ENCODE results near the gene TEAD1. TPM values are rescaled to one million over a fixed set of nuclear protein-coding genes. Genes with fewer than 3 reads are reported as not detected.
A peak's percentile ranks its signal among the peaks of the same experiment; 100 is the strongest.

Gene TEAD1
- polyA plus RNA-seq, 2 donors, result 10.4 to 11.2 TPM

DNA sequence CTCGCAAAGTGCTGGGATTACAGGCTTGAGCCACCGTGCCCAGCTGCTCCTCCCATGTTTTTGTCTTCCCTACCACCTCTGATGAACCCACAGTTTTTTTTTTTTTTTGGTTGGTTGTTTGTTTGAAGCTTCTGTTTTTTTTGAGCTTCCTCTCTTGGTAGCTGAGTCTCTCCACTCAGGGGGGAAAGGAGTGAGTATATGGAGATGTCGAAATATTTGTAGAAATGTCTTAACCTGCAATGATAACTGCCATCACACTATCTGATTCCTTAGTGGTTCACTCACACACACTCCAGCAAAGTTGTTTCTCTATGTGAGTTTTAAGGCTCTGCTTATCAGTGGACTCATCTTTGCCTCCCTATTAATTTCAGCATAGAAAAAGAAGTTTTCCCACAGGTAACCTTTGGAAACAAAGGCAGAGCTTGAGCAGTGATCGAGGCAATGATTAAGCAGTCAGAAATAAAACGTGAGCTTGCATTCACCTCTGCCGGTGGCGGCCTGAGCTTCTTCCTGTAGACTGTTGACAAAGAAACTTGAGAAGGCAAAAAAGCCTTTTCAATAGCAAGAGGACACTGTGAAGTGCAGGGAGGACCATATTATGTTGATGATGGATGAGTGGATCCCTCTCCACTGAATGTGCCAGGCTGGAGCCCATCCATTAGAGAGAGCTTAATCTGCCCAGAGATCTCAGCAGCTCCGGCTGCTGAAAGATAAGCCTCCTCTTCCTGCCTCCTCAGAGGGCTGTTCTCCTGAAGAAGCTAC lies 305.9 kb downstream of the TEAD1 start:
- Histone ChIP-seq H3K9me3 (ENCODE audit: control insufficient read depth in 2 of 2, insufficient read depth in 1 of 2, low read depth in 1 of 2, low read length in 1 of 2) (no peaks in the 10 kb centered on the region), H3K27me3 (ENCODE audit: control insufficient read depth in 1 of 2, insufficient read depth in 2 of 2, low read length in 2 of 2) (no peaks in the 10 kb centered on the region), H3K4me3 (ENCODE audit: low read depth in 1 of 2, low read length in 2 of 2) (no peak overlapping the region), H3K4me1 (ENCODE audit: control insufficient read depth in 2 of 2, insufficient read depth in 2 of 2, low read length in 1 of 2) (no peaks in the 10 kb centered on the region), H3K27ac (ENCODE audit: low read depth in 2 of 2, low read length in 1 of 2) (no peak overlapping the region), H3K36me3 (ENCODE audit: control insufficient read depth in 2 of 2, insufficient read depth in 2 of 2, low read length in 1 of 2) (peaks cover 0 to 3% of the 10 kb centered on the region in 2 donors)
- WGBS, 2 donors, result 56 to 57% methylated on average over 8 of the region's 8 CpGs

DNA sequence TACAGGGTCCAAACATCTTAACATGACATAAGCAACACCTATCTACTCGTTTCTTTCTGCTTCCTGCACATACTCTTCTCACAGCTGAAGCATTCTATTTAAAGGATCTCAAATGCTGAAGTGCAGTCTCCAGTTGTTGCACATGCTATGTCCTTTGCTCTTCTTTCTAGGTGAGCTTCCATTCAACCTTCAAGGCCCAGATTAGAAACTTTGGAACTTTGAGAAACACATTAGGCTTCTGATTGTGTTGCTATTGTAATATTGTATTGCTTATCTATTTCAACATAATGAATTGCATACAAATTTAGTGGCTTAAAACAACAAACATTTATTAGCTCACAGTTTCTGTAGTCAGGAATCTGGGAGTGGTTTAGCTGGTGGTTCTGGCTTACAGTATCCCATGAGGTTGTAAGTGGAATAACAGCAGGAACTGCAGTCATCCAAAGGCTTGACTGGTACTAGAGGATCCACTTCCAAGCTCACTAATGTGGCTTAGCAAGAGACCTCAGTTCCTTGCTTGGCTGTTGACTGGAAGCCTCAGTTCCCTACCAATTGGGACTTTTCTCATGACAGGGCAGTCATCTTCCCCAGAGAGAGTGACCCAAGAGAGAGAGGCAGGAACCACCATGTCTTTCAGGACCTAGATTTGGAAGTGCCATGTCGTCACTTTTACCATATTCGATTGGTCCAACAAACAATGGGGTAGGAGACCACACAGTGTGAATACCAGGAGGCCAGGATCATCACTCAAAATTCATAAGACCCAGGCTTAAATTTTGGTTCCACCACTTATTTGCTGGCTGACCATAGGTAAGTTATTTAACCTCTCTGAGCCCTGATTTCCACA lies 307.7 kb downstream of the TEAD1 start:
- WGBS, 2 donors, result 76 to 82% methylated on average over 3 of the region's 3 CpGs
- Histone ChIP-seq H3K4me3 (ENCODE audit: low read depth in 1 of 2, low read length in 2 of 2) (no peak overlapping the region), H3K36me3 (ENCODE audit: control insufficient read depth in 2 of 2, insufficient read depth in 2 of 2, low read length in 1 of 2) (peaks cover 0 to 3% of the 10 kb centered on the region in 2 donors), H3K27me3 (ENCODE audit: control insufficient read depth in 1 of 2, insufficient read depth in 2 of 2, low read length in 2 of 2) (no peaks in the 10 kb centered on the region), H3K4me1 (ENCODE audit: control insufficient read depth in 2 of 2, insufficient read depth in 2 of 2, low read length in 1 of 2) (no peaks in the 10 kb centered on the region), H3K9me3 (ENCODE audit: control insufficient read depth in 2 of 2, insufficient read depth in 1 of 2, low read depth in 1 of 2, low read length in 1 of 2) (no peaks in the 10 kb centered on the region), H3K27ac (ENCODE audit: low read depth in 2 of 2, low read length in 1 of 2) (no peak overlapping the region)

DNA sequence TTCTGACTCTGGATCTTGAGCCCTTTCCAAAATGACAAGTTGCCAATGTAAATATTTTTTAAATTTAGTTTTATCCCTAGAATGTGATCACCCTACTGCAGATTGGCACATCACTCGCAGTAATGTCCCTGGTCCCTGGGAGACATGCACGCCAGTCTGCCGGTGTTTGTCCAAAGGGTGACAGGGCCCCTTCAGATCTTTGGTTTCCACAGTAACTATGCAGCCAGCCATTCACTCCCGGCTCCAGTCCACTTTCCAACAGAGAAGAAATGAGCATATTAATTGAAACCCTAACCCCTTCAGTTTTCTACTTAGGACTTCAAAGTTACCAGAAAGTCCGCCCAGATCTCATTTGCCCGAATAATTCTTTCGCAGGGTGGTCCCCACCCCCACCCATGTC lies 309.1 kb downstream of the TEAD1 start:
- 77 to 78% methylated on average over 7 of the region's 7 CpGs for WGBS, 2 donors

DNA sequence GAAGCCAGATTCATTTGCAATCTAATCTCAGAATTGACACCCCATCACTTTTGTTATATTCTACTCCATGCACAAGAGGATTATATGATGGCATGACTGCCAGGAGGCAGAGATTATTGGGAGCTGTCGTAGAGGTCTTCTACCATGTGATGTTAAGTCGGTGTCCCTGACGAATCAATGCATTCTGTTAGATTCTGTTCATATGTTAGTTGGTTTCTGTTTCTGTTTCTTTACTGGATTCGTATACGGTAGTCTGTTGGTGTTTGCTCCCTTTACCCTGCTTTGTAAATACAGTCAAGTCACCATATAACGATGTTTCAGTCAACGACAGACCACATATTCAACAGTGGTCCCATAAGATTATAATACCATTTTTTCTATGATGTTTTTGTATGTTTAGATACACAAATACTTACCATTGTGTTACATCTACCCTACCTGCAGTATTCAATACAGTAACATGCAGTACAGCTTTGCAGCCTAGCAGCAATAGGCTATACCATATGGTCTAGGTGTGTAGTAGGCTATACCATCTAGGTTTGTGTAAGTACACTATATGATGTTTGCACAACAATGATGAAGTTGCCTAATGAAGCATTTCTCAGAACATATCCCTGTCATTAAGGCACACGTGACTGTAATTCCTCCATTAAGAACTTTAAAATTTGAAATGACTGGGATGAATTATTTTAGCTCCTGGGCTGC lies 312.1 kb downstream of the TEAD1 start:
- no peak overlapping the region for H3K27ac ChIP-seq (ENCODE audit: low read depth in 2 of 2, low read length in 1 of 2)
- H3K4me3 ChIP-seq (ENCODE audit: low read depth in 1 of 2, low read length in 2 of 2), result no peak overlapping the region
- no peaks in the 10 kb centered on the region for H3K36me3 ChIP-seq (ENCODE audit: control insufficient read depth in 2 of 2, insufficient read depth in 2 of 2, low read length in 1 of 2)
- no peaks in the 10 kb centered on the region for H3K27me3 ChIP-seq (ENCODE audit: control insufficient read depth in 1 of 2, insufficient read depth in 2 of 2, low read length in 2 of 2)
- no peaks in the 10 kb centered on the region for H3K9me3 ChIP-seq (ENCODE audit: control insufficient read depth in 2 of 2, insufficient read depth in 1 of 2, low read depth in 1 of 2, low read length in 1 of 2)
- 85 to 89% methylated on average over 8 of the region's 8 CpGs for WGBS, 2 donors
- H3K4me1 ChIP-seq (ENCODE audit: control insufficient read depth in 2 of 2, insufficient read depth in 2 of 2, low read length in 1 of 2), result peaks cover 0 to 2% of the 10 kb centered on the region in 2 donors

More for the DNA sequence above, 309.1 kb downstream of the TEAD1 start:
- Histone ChIP-seq H3K36me3 (ENCODE audit: control insufficient read depth in 2 of 2, insufficient read depth in 2 of 2, low read length in 1 of 2) (peaks cover 0 to 3% of the 10 kb centered on the region in 2 donors), H3K27me3 (ENCODE audit: control insufficient read depth in 1 of 2, insufficient read depth in 2 of 2, low read length in 2 of 2) (no peaks in the 10 kb centered on the region), H3K4me3 (ENCODE audit: low read depth in 1 of 2, low read length in 2 of 2) (no peak overlapping the region), H3K27ac (ENCODE audit: low read depth in 2 of 2, low read length in 1 of 2) (no peak overlapping the region), H3K9me3 (ENCODE audit: control insufficient read depth in 2 of 2, insufficient read depth in 1 of 2, low read depth in 1 of 2, low read length in 1 of 2) (no peaks in the 10 kb centered on the region), H3K4me1 (ENCODE audit: control insufficient read depth in 2 of 2, insufficient read depth in 2 of 2, low read length in 1 of 2) (no peaks in the 10 kb centered on the region)

DNA sequence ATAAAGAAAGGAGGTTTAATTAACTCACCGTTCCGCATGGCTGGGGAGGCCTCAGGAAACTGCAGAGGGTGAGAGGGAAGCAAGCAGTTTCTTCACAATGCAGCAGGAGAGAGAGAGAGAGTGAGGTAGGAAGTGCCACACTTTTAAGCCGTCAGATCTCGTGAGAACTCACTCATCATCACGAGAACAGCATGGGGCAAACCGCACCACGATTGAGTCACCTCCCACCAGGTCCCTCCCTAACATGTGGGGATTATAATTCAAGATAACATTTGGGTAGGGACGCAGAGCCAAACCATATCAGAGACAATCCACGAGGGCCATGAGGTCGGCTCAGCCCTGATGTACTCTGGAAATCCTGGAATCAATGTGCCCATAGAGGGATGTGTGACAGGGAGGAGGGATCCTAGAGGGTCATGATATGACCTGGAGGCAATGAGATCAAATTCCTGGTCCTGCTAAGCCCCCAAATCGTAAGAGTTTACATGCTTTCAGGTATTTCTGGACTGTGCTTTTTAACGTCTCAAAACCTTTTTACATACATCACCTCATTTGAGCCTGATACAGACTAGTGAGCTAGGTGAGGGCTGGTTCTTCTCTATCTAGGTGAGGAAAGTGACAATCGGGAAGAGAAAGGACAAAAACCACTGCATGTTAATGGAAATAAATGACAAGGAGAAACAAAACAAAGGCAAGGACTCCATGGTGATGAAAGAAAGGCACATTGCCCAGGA lies 315.4 kb downstream of the TEAD1 start:
- H3K27ac ChIP-seq (ENCODE audit: low read depth in 2 of 2, low read length in 1 of 2), result peak overlapping the region; percentile 8 to 28
- 57 to 70% methylated on average over 13 of the region's 13 CpGs for WGBS, 2 donors
- H3K36me3 ChIP-seq (ENCODE audit: control insufficient read depth in 2 of 2, insufficient read depth in 2 of 2, low read length in 1 of 2), result no peaks in the 10 kb centered on the region
- peaks cover 0 to 2% of the 10 kb centered on the region in 2 donors for H3K4me1 ChIP-seq (ENCODE audit: control insufficient read depth in 2 of 2, insufficient read depth in 2 of 2, low read length in 1 of 2)
- H3K4me3 ChIP-seq (ENCODE audit: low read depth in 1 of 2, low read length in 2 of 2), result peak overlapping the region; percentile 36 to 38
- H3K9me3 ChIP-seq (ENCODE audit: control insufficient read depth in 2 of 2, insufficient read depth in 1 of 2, low read depth in 1 of 2, low read length in 1 of 2), result no peaks in the 10 kb centered on the region
- H3K27me3 ChIP-seq (ENCODE audit: control insufficient read depth in 1 of 2, insufficient read depth in 2 of 2, low read length in 2 of 2), result no peaks in the 10 kb centered on the region

- peaks cover 0 to 2% of the 10 kb centered on the region in 2 donors for H3K4me1 ChIP-seq (ENCODE audit: control insufficient read depth in 2 of 2, insufficient read depth in 2 of 2, low read length in 1 of 2)
- WGBS, 2 donors, result 75 to 81% methylated on average over 1 of the region's 1 CpG
- no peaks in the 10 kb centered on the region for H3K27me3 ChIP-seq (ENCODE audit: control insufficient read depth in 1 of 2, insufficient read depth in 2 of 2, low read length in 2 of 2)
- no peak overlapping the region for H3K27ac ChIP-seq (ENCODE audit: low read depth in 2 of 2, low read length in 1 of 2)
- H3K36me3 ChIP-seq (ENCODE audit: control insufficient read depth in 2 of 2, insufficient read depth in 2 of 2, low read length in 1 of 2), result no peaks in the 10 kb centered on the region
- H3K9me3 ChIP-seq (ENCODE audit: control insufficient read depth in 2 of 2, insufficient read depth in 1 of 2, low read depth in 1 of 2, low read length in 1 of 2), result no peaks in the 10 kb centered on the region
- no peak overlapping the region for H3K4me3 ChIP-seq (ENCODE audit: low read depth in 1 of 2, low read length in 2 of 2)
Measured at GRCh38 chr11:12990162-12990480, 315.9 kb downstream of the TEAD1 start.

GRCh38 chr11:12991426-12991825 lies 317.2 kb downstream of the TEAD1 start:
- WGBS, 2 donors, result 63 to 76% methylated on average over 1 of the region's 1 CpG
- H3K27ac ChIP-seq (ENCODE audit: low read depth in 2 of 2, low read length in 1 of 2), result no peak overlapping the region

DNA sequence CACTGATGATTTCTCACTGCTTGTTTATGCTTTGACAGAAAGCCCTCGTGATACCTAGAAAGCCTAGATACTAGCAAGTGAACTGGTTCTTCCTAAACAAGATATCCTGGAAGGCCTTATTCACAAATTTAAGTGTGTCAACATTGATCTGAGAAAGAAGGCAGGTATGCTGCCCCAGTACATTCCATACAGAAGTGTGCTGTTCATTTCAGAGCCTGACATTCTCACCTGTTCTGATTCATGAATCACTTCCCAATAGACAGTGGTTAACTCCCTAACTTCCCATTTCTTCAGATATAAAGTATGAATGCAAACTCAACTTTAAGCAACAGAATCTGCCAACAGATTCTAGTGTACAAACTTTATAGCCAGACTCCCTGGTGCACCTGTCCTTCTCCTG lies 319.4 kb downstream of the TEAD1 start:
- H3K27ac ChIP-seq (ENCODE audit: low read depth in 2 of 2, low read length in 1 of 2), result peak overlapping the region in 1 of 2 donors; percentile 15

More at GRCh38 chr11:12991426-12991825, 317.2 kb downstream of the TEAD1 start:
- Histone ChIP-seq H3K27me3 (ENCODE audit: control insufficient read depth in 1 of 2, insufficient read depth in 2 of 2, low read length in 2 of 2) (no peaks in the 10 kb centered on the region), H3K4me3 (ENCODE audit: low read depth in 1 of 2, low read length in 2 of 2) (no peak overlapping the region), H3K4me1 (ENCODE audit: control insufficient read depth in 2 of 2, insufficient read depth in 2 of 2, low read length in 1 of 2) (peaks cover 0 to 2% of the 10 kb centered on the region in 2 donors), H3K36me3 (ENCODE audit: control insufficient read depth in 2 of 2, insufficient read depth in 2 of 2, low read length in 1 of 2) (no peaks in the 10 kb centered on the region), H3K9me3 (ENCODE audit: control insufficient read depth in 2 of 2, insufficient read depth in 1 of 2, low read depth in 1 of 2, low read length in 1 of 2) (no peaks in the 10 kb centered on the region)

More for the DNA sequence above, 319.4 kb downstream of the TEAD1 start:
- Histone ChIP-seq H3K27me3 (ENCODE audit: control insufficient read depth in 1 of 2, insufficient read depth in 2 of 2, low read length in 2 of 2) (no peaks in the 10 kb centered on the region), H3K4me3 (ENCODE audit: low read depth in 1 of 2, low read length in 2 of 2) (no peak overlapping the region), H3K4me1 (ENCODE audit: control insufficient read depth in 2 of 2, insufficient read depth in 2 of 2, low read length in 1 of 2) (peaks cover 0 to 2% of the 10 kb centered on the region in 2 donors), H3K36me3 (ENCODE audit: control insufficient read depth in 2 of 2, insufficient read depth in 2 of 2, low read length in 1 of 2) (no peaks in the 10 kb centered on the region), H3K9me3 (ENCODE audit: control insufficient read depth in 2 of 2, insufficient read depth in 1 of 2, low read depth in 1 of 2, low read length in 1 of 2) (no peaks in the 10 kb centered on the region)
- 65 to 83% methylated on average over 1 of the region's 1 CpG for WGBS, 2 donors

Measured in esophagus (tissue), 2 donors.